HG03521 (cell line): Measurements from ENCODE around the gene AGER.
"Not testable (repeated sequence)": the region's sequence is repeated elsewhere in the genome, so short reads cannot be mapped to it uniquely, and the experiment has no call there.

Experiments used
- ATAC-seq: cut with Tn5 transposase; IDR thresholded peaks from one replicate; pipeline ENCODE4 v1.9.1; 2021; ENCODE audit warnings: mild to moderate bottlenecking, moderate library complexity; ENCODE audit not compliant: unreplicated experiment

The AGER gene

GRCh38 chr6:32151181-32151862 lies 32.7 kb downstream of the AGER start:
- ATAC-seq, result no peak

GRCh38 chr6:32149932-32150870 lies 33.9 kb downstream of the AGER start:
- ATAC-seq, result no peak

GRCh38 chr6:32149092-32149755 lies 34.8 kb downstream of the AGER start:
- ATAC-seq, result no peak

GRCh38 chr6:32148289-32149091 lies 35.6 kb downstream of the AGER start:
- ATAC-seq, result no peak

- no peak for ATAC-seq
Observed at GRCh38 chr6:32147401-32148132, 36.5 kb downstream of the AGER start.

- no peak for ATAC-seq
Observed at GRCh38 chr6:32146687-32147086, 37.4 kb downstream of the AGER start.

- no peak for ATAC-seq
Observed at GRCh38 chr6:32146287-32146686, 37.8 kb downstream of the AGER start.

GRCh38 chr6:32144238-32144637 lies 39.8 kb downstream of the AGER start:
- ATAC-seq, result not testable (repeated sequence)

- no peak for ATAC-seq
Observed at GRCh38 chr6:32140420-32141046, 43.5 kb downstream of the AGER start.

- ATAC-seq, result no peak
Observed at GRCh38 chr6:32139590-32139989, 44.5 kb downstream of the AGER start.

- no peak for ATAC-seq
Observed at GRCh38 chr6:32137454-32137853, 46.6 kb downstream of the AGER start.

GRCh38 chr6:32133786-32134185 lies 50.3 kb downstream of the AGER start:
- no peak for ATAC-seq

- no peak for ATAC-seq
Observed at GRCh38 chr6:32132110-32132509, 51.9 kb downstream of the AGER start.

GRCh38 chr6:32131439-32131948 lies 52.6 kb downstream of the AGER start:
- ATAC-seq, result no peak
